Measurements from ENCODE around the gene TLR6. TPM values are rescaled to one million over a fixed set of nuclear protein-coding genes. Genes with fewer than 3 reads are reported as not detected.

TLR6 gene
- total RNA-seq, 1 experiment from 2014 or later, result 4.8 TPM

- no peak overlapping the region for H2AFZ ChIP-seq (ENCODE audit: low read depth, low read length, poor library complexity, severe bottlenecking)
- H3K4me2 ChIP-seq (ENCODE audit: low read length), result no peak overlapping the region
- H3K4me1 ChIP-seq (ENCODE audit: control insufficient read depth in 1 of 2, insufficient read depth in 2 of 2, low read length in 2 of 2), result no peaks in the 10 kb centered on the region
- H3K9me3 ChIP-seq (ENCODE audit: control insufficient read depth in 1 of 2, insufficient read depth in 1 of 2, low read depth in 1 of 2, low read length in 2 of 2), result no peaks in the 10 kb centered on the region
- H3K27ac ChIP-seq (ENCODE audit: low read depth, low read length), result no peak overlapping the region
- no peaks in the 10 kb centered on the region for H3K27me3 ChIP-seq (ENCODE audit: insufficient read depth, low read length)
- ATAC-seq (no peak), DNase-seq (ENCODE audit: low read depth, low spot score) (no peak)
- no peak for TF ChIP-seq POLR2A (IDR thresholded peaks at IDR 0.05; ENCODE audit: borderline replicate concordance, extremely low read depth, insufficient read depth, insufficient read length)
- TF ChIP-seq CEBPB (IDR thresholded peaks at IDR 0.05; ENCODE audit: low read depth), result no peak
- TF ChIP-seq ZBTB33 (IDR thresholded peaks at IDR 0.05; ENCODE audit: extremely low read depth, insufficient replicate concordance, low read length), result no peak
- no peak for TF ChIP-seq JUND (IDR thresholded peaks at IDR 0.05)
- TF ChIP-seq CBX3 (IDR thresholded peaks at IDR 0.05; ENCODE audit: low read depth), result no peak
- TF ChIP-seq EZH2phosphoT487 (IDR thresholded peaks at IDR 0.05; ENCODE audit: borderline replicate concordance), result no peak
- TF ChIP-seq MAX (IDR thresholded peaks at IDR 0.05), result no peak
- no peak for TF ChIP-seq SIN3A (IDR thresholded peaks at IDR 0.05; ENCODE audit: low read depth)
- no peak for TF ChIP-seq POLR2AphosphoS5 (IDR thresholded peaks at IDR 0.05; ENCODE audit: low read depth, low read length)
- TF ChIP-seq ATF3 (IDR thresholded peaks at IDR 0.05), result no peak
- no peak for TF ChIP-seq SP1 (IDR thresholded peaks at IDR 0.05; ENCODE audit: low read depth)
- TF ChIP-seq CTCF (IDR thresholded peaks at IDR 0.05 in 2 of 3, conservative IDR thresholded peaks at IDR 0.05 in 1 of 3; ENCODE audit: borderline replicate concordance in 1 of 3, insufficient read depth in 1 of 3, low read depth in 2 of 3, low read length in 2 of 3), result no peak
- no peak for TF ChIP-seq EZH2 (IDR thresholded peaks at IDR 0.05)
- TF ChIP-seq RAD21 (IDR thresholded peaks at IDR 0.05; ENCODE audit: low read depth), result no peak
- POLR2A ChIA-PET, result no interaction called here
- H3K4me3 ChIP-seq (replicated peaks in 1 of 2; ENCODE audit: low read depth in 1 of 2, low read length in 2 of 2), result no peak overlapping the region
- H3K9ac ChIP-seq (ENCODE audit: low read length), result no peak overlapping the region
- RAD21 ChIA-PET (ENCODE audit: low non-redundant PET in 1 of 2, low total read pairs in 2 of 2, uncharacterized antibody in 2 of 2, unreplicated experiment in 2 of 2), result no interaction called here
- intact Hi-C loops (cut with micrococcal nuclease), result no loop called here
- no peaks in the 10 kb centered on the region for H3K79me2 ChIP-seq (ENCODE audit: insufficient read depth, low read length)
- BruUV-seq (replicated peaks), result no TSS peak
- H4K20me1 ChIP-seq (ENCODE audit: insufficient read depth), result no peaks in the 10 kb centered on the region
- H3K9me2 ChIP-seq (ENCODE audit: insufficient read depth), result no peaks in the 10 kb centered on the region
- CTCF ChIA-PET, result no interaction called here
- H3K36me3 ChIP-seq (ENCODE audit: control insufficient read depth in 1 of 2, insufficient read depth in 2 of 2, low read length in 2 of 2), result 0 out of 4 replicates have a peak, but pooled peaks cover 0 to 7% of the 10 kb centered on the region in 2 experiments
Measured at GRCh38 chr4:38898245-38898644, 41.6 kb upstream of the TLR6 start.
